ENCODE results near the gene OR14K1.

OR14K1 gene

DNA sequence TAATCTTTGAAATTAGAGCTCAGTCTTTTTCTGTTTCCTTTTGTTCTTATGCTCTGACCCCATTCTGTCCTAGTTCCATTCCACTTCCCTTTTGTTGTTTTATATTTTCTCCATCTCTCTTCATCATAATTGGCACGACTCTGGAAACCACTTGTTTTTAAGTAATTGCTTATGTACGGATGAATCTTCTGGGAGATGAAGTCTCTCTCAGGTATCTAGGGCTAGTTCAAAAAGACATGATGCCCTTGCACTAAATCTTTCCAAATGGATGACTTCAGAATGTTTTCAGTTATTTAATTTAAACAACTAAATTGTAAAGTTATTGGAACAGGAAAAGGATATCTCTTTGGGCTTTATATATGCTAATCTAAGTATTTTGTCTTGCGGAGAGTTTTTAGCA lies 21.9 kb upstream of the OR14K1 start, which contains the start of gene OR6F1:
Gene OR6F1, minus strand, starts transcription at position 101 of the 400 bp plus-strand sequence. CDS start 3,891 bp downstream, outside the sequence.
- Histone ChIP-seq H3K4me2 (ENCODE audit: low read depth, low read length, poor library complexity, severe bottlenecking) (no peak within 1 kb of the TSS), H3K36me3 (ENCODE audit: low read length) (no peaks in the 10 kb centered on the region), H3K9me3 (ENCODE audit: insufficient read depth, low read length) (no peaks in the 10 kb centered on the region), H4K20me1 (ENCODE audit: low read depth, low read length) (no peaks in the 10 kb centered on the region), H3K9ac (ENCODE audit: low read length) (no peak within 1 kb of the TSS), H3K27ac (ENCODE audit: low read depth, low read length) (no peak within 1 kb of the TSS), H3K4me3 (ENCODE audit: insufficient read depth, low read length, poor library complexity, severe bottlenecking) (no peak within 1 kb of the TSS), H3F3A (ENCODE audit: insufficient read depth) (no peaks in the 10 kb centered on the region), H2AFZ (ENCODE audit: low read depth, low read length, severe bottlenecking) (no peak within 1 kb of the TSS), H3K79me2 (ENCODE audit: insufficient read depth, low read length) (no peaks in the 10 kb centered on the region), H3K27me3 (ENCODE audit: low read length) (no peaks in the 10 kb centered on the region), H3K9me2 (replicated peaks; ENCODE audit: insufficient read depth, low read length) (no peaks in the 10 kb centered on the region)
- TF ChIP-seq, protein P1, sequence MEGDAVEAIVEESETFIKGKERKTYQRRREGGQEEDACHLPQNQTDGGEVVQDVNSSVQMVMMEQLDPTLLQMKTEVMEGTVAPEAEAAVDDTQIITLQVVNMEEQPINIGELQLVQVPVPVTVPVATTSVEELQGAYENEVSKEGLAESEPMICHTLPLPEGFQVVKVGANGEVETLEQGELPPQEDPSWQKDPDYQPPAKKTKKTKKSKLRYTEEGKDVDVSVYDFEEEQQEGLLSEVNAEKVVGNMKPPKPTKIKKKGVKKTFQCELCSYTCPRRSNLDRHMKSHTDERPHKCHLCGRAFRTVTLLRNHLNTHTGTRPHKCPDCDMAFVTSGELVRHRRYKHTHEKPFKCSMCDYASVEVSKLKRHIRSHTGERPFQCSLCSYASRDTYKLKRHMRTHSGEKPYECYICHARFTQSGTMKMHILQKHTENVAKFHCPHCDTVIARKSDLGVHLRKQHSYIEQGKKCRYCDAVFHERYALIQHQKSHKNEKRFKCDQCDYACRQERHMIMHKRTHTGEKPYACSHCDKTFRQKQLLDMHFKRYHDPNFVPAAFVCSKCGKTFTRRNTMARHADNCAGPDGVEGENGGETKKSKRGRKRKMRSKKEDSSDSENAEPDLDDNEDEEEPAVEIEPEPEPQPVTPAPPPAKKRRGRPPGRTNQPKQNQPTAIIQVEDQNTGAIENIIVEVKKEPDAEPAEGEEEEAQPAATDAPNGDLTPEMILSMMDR (IDR thresholded peaks at IDR 0.05; ENCODE audit: insufficient read depth, low read length, poor library complexity, severe bottlenecking), result no peak
- TF ChIP-seq EZH2phosphoT487 (conservative IDR thresholded peaks at IDR 0.05; ENCODE audit: low read length), result no peak

GRCh38 chr1:247721222-247721621 lies 17.2 kb upstream of the OR14K1 start:
- Histone ChIP-seq H3K9me2 (replicated peaks; ENCODE audit: insufficient read depth, low read length) (no peaks in the 10 kb centered on the region), H2AFZ (ENCODE audit: low read depth, low read length, severe bottlenecking) (no peak overlapping the region), H3K79me2 (ENCODE audit: insufficient read depth, low read length) (no peaks in the 10 kb centered on the region), H4K20me1 (ENCODE audit: low read depth, low read length) (no peaks in the 10 kb centered on the region), H3K4me3 (ENCODE audit: insufficient read depth, low read length, poor library complexity, severe bottlenecking) (no peak overlapping the region), H3K9ac (ENCODE audit: low read length) (no peak overlapping the region), H3K9me3 (ENCODE audit: insufficient read depth, low read length) (no peaks in the 10 kb centered on the region), H3F3A (ENCODE audit: insufficient read depth) (no peaks in the 10 kb centered on the region), H3K4me2 (ENCODE audit: low read depth, low read length, poor library complexity, severe bottlenecking) (no peak overlapping the region), H3K27ac (ENCODE audit: low read depth, low read length) (no peak overlapping the region), H3K36me3 (ENCODE audit: low read length) (no peaks in the 10 kb centered on the region), H3K27me3 (ENCODE audit: low read length) (no peaks in the 10 kb centered on the region)
- TF ChIP-seq, protein P1 (IDR thresholded peaks at IDR 0.05; ENCODE audit: insufficient read depth, low read length, poor library complexity, severe bottlenecking), result no peak
- no peak for TF ChIP-seq EZH2phosphoT487 (conservative IDR thresholded peaks at IDR 0.05; ENCODE audit: low read length)

- H3F3A ChIP-seq (ENCODE audit: insufficient read depth), result no peaks in the 10 kb centered on the region
- H3K36me3 ChIP-seq (ENCODE audit: low read length), result no peaks in the 10 kb centered on the region
- H3K27me3 ChIP-seq (ENCODE audit: low read length), result no peaks in the 10 kb centered on the region
- TF ChIP-seq, protein P1 (IDR thresholded peaks at IDR 0.05; ENCODE audit: insufficient read depth, low read length, poor library complexity, severe bottlenecking), result no peak
- no peak for TF ChIP-seq EZH2phosphoT487 (conservative IDR thresholded peaks at IDR 0.05; ENCODE audit: low read length)
- no peak overlapping the region for H3K27ac ChIP-seq (ENCODE audit: low read depth, low read length)
- H3K9me3 ChIP-seq (ENCODE audit: insufficient read depth, low read length), result no peaks in the 10 kb centered on the region
- no peak overlapping the region for H2AFZ ChIP-seq (ENCODE audit: low read depth, low read length, severe bottlenecking)
- H3K4me3 ChIP-seq (ENCODE audit: insufficient read depth, low read length, poor library complexity, severe bottlenecking), result no peak overlapping the region
- H4K20me1 ChIP-seq (ENCODE audit: low read depth, low read length), result no peaks in the 10 kb centered on the region
- H3K79me2 ChIP-seq (ENCODE audit: insufficient read depth, low read length), result no peaks in the 10 kb centered on the region
- no peaks in the 10 kb centered on the region for H3K9me2 ChIP-seq (replicated peaks; ENCODE audit: insufficient read depth, low read length)
- no peak overlapping the region for H3K4me2 ChIP-seq (ENCODE audit: low read depth, low read length, poor library complexity, severe bottlenecking)
- no peak overlapping the region for H3K9ac ChIP-seq (ENCODE audit: low read length)
Observed at GRCh38 chr1:247740721-247741120, 2.3 kb downstream of the OR14K1 start.

Data from SU-DHL-6 (cell line).